Ovary (tissue), 3 donors: ENCODE data around the gene C19orf73.

ENCODE experiments used
- EP300 ChIP-seq: sonication (generic); formaldehyde crosslinking; IDR thresholded peaks from one replicate; pipeline ENCODE4 v1.6.1; 2017; ENCODE audit warnings: antibody characterized with exemption
- POLR2A ChIP-seq: fragments of 450-650 bp; IDR thresholded peaks from one replicate; pipeline ENCODE4 v1.6.1; 2017; ENCODE audit warnings: antibody characterized with exemption, mild to moderate bottlenecking, moderate library complexity
- TF ChIP-seq, protein P1 (sequence below), 3 donors: fragments of 450-650 bp in 2 of 3; fragments of 200-600 bp in 1 of 3; IDR thresholded peaks; one replicate each; pipeline versions ENCODE4 v1.5.1 to v1.8.0; 2016 to 2022; ENCODE audit warnings: antibody characterized with exemption in 3 of 3, mild to moderate bottlenecking in 1 of 3
- donor health status: DM: no; HTN: no; CAD: no.

DNA sequence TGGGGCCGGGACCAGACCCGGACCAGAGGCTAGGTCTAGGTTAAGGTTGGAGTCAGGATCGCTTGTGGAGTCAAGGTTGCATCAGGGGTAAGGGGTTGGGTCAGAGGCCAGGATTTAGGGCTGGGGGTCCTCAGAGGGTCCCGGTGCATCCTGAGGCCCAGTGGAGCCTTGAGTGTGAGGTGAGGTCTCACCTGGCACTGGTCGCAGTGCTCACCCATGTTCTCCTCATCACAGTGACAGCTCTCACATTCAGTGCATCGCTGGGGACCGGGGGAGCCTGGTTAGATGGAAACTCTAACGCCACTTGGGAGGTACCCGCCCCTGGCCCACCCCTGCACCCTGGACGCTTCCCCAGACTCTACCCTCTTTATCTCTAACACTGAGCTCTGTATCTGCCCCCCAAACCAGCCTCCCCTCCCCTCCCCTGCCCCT lies 33.2 kb upstream of the C19orf73 start:
- no peak for TF ChIP-seq POLR2A
- TF ChIP-seq, protein P1, sequence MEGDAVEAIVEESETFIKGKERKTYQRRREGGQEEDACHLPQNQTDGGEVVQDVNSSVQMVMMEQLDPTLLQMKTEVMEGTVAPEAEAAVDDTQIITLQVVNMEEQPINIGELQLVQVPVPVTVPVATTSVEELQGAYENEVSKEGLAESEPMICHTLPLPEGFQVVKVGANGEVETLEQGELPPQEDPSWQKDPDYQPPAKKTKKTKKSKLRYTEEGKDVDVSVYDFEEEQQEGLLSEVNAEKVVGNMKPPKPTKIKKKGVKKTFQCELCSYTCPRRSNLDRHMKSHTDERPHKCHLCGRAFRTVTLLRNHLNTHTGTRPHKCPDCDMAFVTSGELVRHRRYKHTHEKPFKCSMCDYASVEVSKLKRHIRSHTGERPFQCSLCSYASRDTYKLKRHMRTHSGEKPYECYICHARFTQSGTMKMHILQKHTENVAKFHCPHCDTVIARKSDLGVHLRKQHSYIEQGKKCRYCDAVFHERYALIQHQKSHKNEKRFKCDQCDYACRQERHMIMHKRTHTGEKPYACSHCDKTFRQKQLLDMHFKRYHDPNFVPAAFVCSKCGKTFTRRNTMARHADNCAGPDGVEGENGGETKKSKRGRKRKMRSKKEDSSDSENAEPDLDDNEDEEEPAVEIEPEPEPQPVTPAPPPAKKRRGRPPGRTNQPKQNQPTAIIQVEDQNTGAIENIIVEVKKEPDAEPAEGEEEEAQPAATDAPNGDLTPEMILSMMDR (IDR thresholded peaks at IDR 0.05), result no peak
- no peak for TF ChIP-seq EP300
